CD4-positive, alpha-beta T cell treated with Interleukin-15 for 1 hour (primary cell): ENCODE measurements around the gene APOBR.
"Not testable (repeated sequence)": the region's sequence is repeated elsewhere in the genome, so short reads cannot be mapped to it uniquely, and the experiment has no call there.

Experiments
- DNase-seq: peaks from one replicate; pipeline ENCODE4 v3.0.0-alpha.2; 2020

Gene APOBR

GRCh38 chr16:28500476-28501180, 6.2 kb downstream of the APOBR start:
- DNase-seq: not testable (repeated sequence)

- no peak for DNase-seq
Measured at GRCh38 chr16:28501258-28502232, 7.1 kb downstream of the APOBR start.

GRCh38 chr16:28502290-28502689, 7.8 kb downstream of the APOBR start:
- DNase-seq: no peak

- no peak for DNase-seq
Measured at GRCh38 chr16:28503470-28504259, 9.2 kb downstream of the APOBR start.

- no peak for DNase-seq
Measured at GRCh38 chr16:28504707-28505404, 10.4 kb downstream of the APOBR start.

GRCh38 chr16:28505489-28506137, 11.2 kb downstream of the APOBR start:
- DNase-seq: no peak

GRCh38 chr16:28511031-28511430, 16.6 kb downstream of the APOBR start:
- no peak for DNase-seq

- no peak for DNase-seq
Measured at GRCh38 chr16:28511801-28512789, 17.7 kb downstream of the APOBR start.

- no peak for DNase-seq
Measured at GRCh38 chr16:28513484-28514181, 19.2 kb downstream of the APOBR start.

GRCh38 chr16:28514246-28514645, 19.8 kb downstream of the APOBR start:
- no peak for DNase-seq

- DNase-seq: no peak
Measured at GRCh38 chr16:28520672-28521071, 26.2 kb downstream of the APOBR start.

GRCh38 chr16:28521436-28521835, 27.0 kb downstream of the APOBR start:
- no peak for DNase-seq

- DNase-seq: no peak
Measured at GRCh38 chr16:28522792-28523191, 28.3 kb downstream of the APOBR start.

GRCh38 chr16:28524681-28525171, 30.3 kb downstream of the APOBR start:
- DNase-seq: no peak

- DNase-seq: no peak
Measured at GRCh38 chr16:28526201-28527099, 32.0 kb downstream of the APOBR start.

GRCh38 chr16:28527100-28527785, 32.8 kb downstream of the APOBR start:
- not testable (repeated sequence) for DNase-seq

- DNase-seq: no peak
Measured at GRCh38 chr16:28527985-28528384, 33.5 kb downstream of the APOBR start.

- DNase-seq: no peak
Measured at GRCh38 chr16:28528463-28528867, 34.0 kb downstream of the APOBR start.
